GM10248 (cell line): ENCODE results near the gene CCNJL.

Experiments
- CTCF ChIA-PET: fragments of 300-600 bp; sonication (Branson Sonifier 250); formaldehyde crosslinking; extraction: SDS; loops from one replicate; lab custom pipeline; 2021; ENCODE audit warnings: antibody characterized with exemption; lab: Yijun Ruan, JAX
- POLR2A ChIA-PET: fragments of 350-650 bp; sonication (Branson Sonifier 250); formaldehyde crosslinking; extraction: SDS; loops from one replicate; lab custom pipeline; 2020; ENCODE audit warnings: antibody characterized with exemption; lab: Yijun Ruan, JAX
- DNase-seq: peaks from one replicate; pipeline ENCODE4 v3.0.0; 2012; ENCODE audit errors: extremely low spot score
- TF ChIP-seq, protein P1 (sequence below): IDR thresholded peaks from 2 replicates; pipeline ENCODE4 v1.5.1; 2012; ENCODE audit warnings: mild to moderate bottlenecking, low read depth; ENCODE audit errors: extremely low read depth, missing control alignments, control extremely low read depth

The CCNJL gene

DNA sequence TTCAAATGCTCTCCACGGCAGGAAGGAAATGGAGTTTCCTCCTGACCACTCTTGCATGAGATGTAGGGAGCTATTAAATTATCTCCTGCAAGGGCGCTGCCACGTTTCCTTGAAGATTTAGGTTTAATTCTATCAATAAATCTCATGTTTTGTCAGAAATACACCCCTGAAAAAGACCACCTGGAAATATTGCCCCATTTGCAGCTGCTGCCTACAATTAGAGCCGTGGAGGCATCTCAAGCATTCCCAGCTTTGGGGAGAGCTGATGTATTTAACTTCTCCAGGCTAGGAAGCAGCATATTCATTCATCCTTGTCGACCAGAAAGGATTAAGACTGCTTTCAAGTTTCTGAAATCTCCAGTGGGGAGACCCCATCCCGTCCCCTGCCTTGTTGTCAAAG lies 40.5 kb downstream of the CCNJL start:
- ChIA-PET CTCF (interaction anchor here (0.8 to 1.7 kb wide), 3 partner anchors 10 to 81 kb away, joined by 3 to 5 read pairs (median 4); no protein-coding TSS in a partner anchor), POLR2A (interaction anchor here (0.6 kb wide), 1 partner anchor 88 kb away, joined by 6 read pairs; no protein-coding TSS in a partner anchor)
- TF ChIP-seq, protein P1, sequence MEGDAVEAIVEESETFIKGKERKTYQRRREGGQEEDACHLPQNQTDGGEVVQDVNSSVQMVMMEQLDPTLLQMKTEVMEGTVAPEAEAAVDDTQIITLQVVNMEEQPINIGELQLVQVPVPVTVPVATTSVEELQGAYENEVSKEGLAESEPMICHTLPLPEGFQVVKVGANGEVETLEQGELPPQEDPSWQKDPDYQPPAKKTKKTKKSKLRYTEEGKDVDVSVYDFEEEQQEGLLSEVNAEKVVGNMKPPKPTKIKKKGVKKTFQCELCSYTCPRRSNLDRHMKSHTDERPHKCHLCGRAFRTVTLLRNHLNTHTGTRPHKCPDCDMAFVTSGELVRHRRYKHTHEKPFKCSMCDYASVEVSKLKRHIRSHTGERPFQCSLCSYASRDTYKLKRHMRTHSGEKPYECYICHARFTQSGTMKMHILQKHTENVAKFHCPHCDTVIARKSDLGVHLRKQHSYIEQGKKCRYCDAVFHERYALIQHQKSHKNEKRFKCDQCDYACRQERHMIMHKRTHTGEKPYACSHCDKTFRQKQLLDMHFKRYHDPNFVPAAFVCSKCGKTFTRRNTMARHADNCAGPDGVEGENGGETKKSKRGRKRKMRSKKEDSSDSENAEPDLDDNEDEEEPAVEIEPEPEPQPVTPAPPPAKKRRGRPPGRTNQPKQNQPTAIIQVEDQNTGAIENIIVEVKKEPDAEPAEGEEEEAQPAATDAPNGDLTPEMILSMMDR, result no peak
- DNase-seq, result no peak

DNA sequence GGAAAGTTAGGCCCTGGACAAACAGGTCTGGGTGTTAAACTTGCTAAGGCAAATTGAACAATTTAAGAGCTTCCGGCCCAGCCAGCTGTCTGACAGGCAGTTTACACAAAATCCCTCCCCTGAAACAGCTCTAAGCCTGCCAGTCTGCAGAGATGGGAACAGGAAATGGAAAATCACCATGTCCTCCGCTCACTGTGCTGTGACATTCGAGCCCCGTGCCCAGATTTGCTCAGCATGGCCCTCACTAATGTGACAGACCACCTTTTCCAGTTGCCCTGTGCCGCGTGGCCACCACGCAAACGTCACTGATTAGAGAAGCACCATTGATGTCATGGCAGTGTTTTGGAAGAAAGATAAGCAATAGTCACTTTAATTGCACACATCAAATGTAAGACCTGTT lies 41.0 kb downstream of the CCNJL start:
- ChIA-PET CTCF (interaction anchor here (0.8 to 1.7 kb wide), 3 partner anchors 10 to 81 kb away, joined by 3 to 5 read pairs (median 4); no protein-coding TSS in a partner anchor), POLR2A (interaction anchor here (0.6 kb wide), 1 partner anchor 87 kb away, joined by 6 read pairs; no protein-coding TSS in a partner anchor)
- TF ChIP-seq, protein P1, result no peak
- DNase-seq, result no peak

DNA sequence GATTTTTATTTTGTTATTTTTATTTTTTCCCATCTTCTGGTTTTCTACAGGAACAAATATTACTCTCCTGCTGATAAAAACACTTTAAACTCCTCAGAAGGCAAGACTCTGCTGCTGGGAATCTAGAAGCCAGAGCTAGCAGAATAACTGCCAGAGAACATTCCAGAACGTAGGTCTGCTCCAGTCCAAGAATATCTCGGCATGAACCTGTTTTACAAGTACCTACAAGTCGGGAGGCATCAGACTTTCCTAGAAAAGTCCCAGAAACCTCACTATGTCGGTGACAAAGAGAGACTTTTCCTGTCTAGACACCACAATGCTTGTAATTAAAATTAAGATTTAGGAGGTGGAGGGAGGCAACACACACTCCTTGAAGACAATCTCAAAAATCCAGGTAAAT lies 41.7 kb downstream of the CCNJL start:
- DNase-seq, result no peak
- ChIA-PET CTCF (interaction anchor here (1.5 kb wide), 1 partner anchor 11 kb away, joined by 5 read pairs; no protein-coding TSS in a partner anchor), POLR2A (no interaction called here)
- TF ChIP-seq, protein P1, result no peak

DNA sequence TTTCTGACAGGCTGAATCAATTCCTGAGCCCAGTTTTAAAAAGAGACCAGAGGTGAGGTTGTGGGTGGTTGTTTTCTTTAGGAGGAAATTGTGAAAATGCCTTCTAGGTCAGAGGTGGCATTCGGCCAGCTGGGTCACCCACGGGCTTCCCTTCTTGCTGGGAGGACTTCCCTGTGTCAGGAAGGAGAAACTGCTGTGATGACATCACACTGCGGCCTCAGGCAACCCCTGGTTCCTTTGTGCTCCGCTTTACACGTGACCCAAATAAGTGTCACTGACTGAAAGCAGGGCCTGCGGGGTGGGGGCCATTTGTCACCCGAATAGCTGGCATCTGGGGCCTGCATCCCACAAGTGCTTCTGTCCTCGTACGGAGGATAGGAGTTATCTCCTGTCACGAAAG lies 43.3 kb downstream of the CCNJL start:
- ChIA-PET POLR2A (no interaction called here), CTCF (interaction anchor here (0.8 to 1.2 kb wide), 4 partner anchors 8 to 76 kb away, joined by 3 to 6 read pairs (median 4); no protein-coding TSS in a partner anchor)
- DNase-seq, result no peak
- TF ChIP-seq, protein P1, result no peak

DNA sequence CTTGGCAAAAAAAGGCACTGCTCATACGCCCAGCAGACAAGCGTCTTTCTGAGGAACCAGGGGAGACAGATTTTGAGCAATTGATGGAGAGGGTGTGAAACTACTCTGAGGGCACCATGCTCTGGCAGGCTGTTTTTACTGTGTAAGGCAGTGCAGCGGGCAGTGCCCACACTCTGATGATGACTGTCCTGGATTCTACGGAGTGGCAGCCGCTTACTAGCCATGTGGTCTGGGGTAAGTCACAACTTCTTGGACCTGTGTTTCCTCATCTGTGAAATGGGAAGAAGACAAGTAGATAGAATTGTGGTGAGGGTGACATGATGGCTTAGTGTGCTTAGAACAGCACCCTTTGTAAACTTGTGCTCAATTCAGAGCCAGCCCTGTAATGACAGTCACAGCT lies 44.2 kb downstream of the CCNJL start:
- TF ChIP-seq, protein P1, result no peak
- ChIA-PET CTCF (interaction anchor here (1.1 to 1.3 kb wide), 3 partner anchors 15 to 77 kb away, joined by 3 to 6 read pairs (median 3); no protein-coding TSS in a partner anchor), POLR2A (no interaction called here)
- no peak for DNase-seq

DNA sequence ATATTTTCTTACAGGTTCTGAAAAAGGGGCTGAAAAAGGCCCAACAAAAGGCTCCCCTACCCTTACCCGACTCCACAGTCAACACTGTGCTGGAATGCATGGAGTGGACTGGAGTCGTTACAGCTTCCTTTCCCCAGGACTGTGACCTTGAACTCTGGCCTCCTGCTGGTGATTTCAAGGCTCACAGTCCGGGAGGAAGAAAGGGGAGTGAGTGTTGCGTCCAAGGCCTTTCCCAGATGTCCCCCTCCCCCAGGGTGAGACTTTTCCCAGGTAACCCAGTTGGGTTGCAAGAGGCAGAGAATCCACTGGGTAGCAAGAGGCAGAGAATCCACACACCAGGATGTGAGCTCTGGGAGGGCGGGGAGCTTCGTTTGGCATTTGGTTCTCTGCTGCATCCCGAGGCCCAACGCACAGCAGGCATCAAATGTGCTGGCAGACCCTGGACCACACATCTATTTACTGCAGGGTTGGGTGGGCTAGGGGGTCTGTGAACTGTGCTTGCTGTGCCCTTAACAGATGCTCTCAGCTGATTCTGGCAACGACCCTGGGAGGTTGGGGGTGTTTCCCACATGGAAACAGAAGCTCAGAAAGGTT lies 45.5 kb downstream of the CCNJL start:
- no peak for DNase-seq
- TF ChIP-seq, protein P1, result no peak
- ChIA-PET POLR2A (no interaction called here), CTCF (interaction anchor here (1.1 to 1.6 kb wide), 4 partner anchors 13 to 245 kb away, joined by 3 to 4 read pairs (median 4); no protein-coding TSS in a partner anchor)
